Stimulated activated naive B cell treated with anti-CD40 and anti-IgM and Interleukin-4, amounts not matched to agents 10 μg/mL and 1 μg/mL and 100 μg/mL, for 72 hours (primary cell): Measurements from ENCODE around the gene CRISP3.

Experiments
- ATAC-seq, 2 donors: fragments of 150-1000 bp; cut with Tn5 transposase; replicated peaks; 2 replicates each; pipeline ENCODE4 v1.10.0; 2021; ENCODE audit warnings: moderate library complexity in 1 of 2
- DNase-seq: peaks from one replicate; pipeline ENCODE4 v3.0.0; 2021
- H3K27ac Mint-ChIP-seq: one replicate; pipeline ENCODE4 v1.8.0; 2022; ENCODE audit warnings: mild to moderate bottlenecking, mixed read lengths
- H3K27me3 Mint-ChIP-seq, 2 donors: one replicate each; pipeline ENCODE4 v1.8.0; 2022; ENCODE audit warnings: mixed read lengths in 2 of 2
- H3K36me3 Mint-ChIP-seq, 2 donors: one replicate each; pipeline ENCODE4 v1.8.0; 2022; ENCODE audit warnings: mixed read lengths in 2 of 2, mild to moderate bottlenecking in 1 of 2
- H3K4me1 Mint-ChIP-seq, 2 donors: one replicate each; pipeline ENCODE4 v1.8.0; 2022; ENCODE audit warnings: mixed read lengths in 2 of 2, mild to moderate bottlenecking in 1 of 2
- H3K4me3 Mint-ChIP-seq, 2 donors: one replicate each; pipeline ENCODE4 v1.8.0; 2022; ENCODE audit warnings: mild to moderate bottlenecking in 2 of 2, mixed read lengths in 2 of 2, moderate library complexity in 1 of 2
- H3K9me3 Mint-ChIP-seq, 2 donors: one replicate each; pipeline ENCODE4 v1.8.0; 2022; ENCODE audit warnings: mixed read lengths in 2 of 2, mild to moderate bottlenecking in 1 of 2

The CRISP3 gene, protein sequence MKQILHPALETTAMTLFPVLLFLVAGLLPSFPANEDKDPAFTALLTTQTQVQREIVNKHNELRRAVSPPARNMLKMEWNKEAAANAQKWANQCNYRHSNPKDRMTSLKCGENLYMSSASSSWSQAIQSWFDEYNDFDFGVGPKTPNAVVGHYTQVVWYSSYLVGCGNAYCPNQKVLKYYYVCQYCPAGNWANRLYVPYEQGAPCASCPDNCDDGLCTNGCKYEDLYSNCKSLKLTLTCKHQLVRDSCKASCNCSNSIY

GRCh38 chr6:49744259-49744658, at the start of gene CRISP3:
TSS of gene CRISP3 (minus strand) at chr6:49744388. CDS start at chr6:49744367, 21 bp downstream.
- no peaks in the 10 kb centered on the region for H3K27me3 Mint-ChIP-seq
- H3K4me3 Mint-ChIP-seq = no peak within 1 kb of the TSS
- H3K4me1 Mint-ChIP-seq = no peaks in the 10 kb centered on the region
- no peak within 1 kb of the TSS for H3K27ac Mint-ChIP-seq
- H3K36me3 Mint-ChIP-seq = no peaks in the 10 kb centered on the region
- no peak for ATAC-seq
- H3K9me3 Mint-ChIP-seq = no peaks in the 10 kb centered on the region
- DNase-seq = no peak

DNA sequence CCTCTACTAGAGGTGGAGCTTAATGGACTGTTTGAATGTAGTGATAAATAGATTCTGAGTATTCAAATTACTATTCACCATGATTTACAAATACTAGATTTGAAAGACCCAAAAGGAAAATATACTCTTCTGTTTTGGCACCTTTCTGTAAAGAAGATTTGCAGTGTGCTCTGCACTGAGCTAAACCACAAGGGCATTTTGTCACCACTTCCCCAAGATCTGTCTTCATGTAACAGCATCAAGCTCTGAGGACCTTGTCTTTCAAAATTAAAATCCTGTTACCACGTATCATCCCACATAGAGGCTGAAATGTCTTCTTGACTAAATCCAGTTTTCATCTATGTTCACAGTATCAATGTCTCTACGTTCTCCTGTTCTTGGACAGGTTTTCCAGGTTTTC, 46.2 kb upstream of the CRISP3 start:
- DNase-seq = no peak
- ATAC-seq = no peak

DNA sequence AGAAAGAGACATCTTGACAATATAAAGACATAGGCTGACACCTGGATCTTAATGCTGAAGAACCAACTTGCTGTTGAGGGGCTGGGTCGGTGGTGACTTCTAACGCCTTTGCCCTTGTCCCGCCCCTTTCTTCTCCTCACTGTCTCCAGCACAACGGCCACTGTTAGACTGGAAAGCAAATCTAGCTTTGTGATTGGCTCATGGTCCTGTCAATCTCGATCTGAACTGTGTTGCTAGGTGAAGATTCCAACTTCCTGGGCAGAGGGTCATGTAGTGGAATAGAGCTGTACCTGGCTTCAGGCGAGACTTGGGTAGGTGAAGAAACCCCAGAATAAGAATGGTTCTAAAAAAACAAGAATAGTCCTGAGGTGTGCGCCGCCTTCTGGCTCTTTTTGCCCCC, 43.0 kb upstream of the CRISP3 start, which contains the start of gene PGK2:
Gene PGK2, minus strand, starts transcription at position 110 of the 400 bp plus-strand sequence. Its CDS starts 98 bp downstream, at position 12.
- peaks cover 0 to 3% of the 10 kb centered on the region in 2 donors for H3K9me3 Mint-ChIP-seq
- H3K27ac Mint-ChIP-seq = no peak within 1 kb of the TSS
- DNase-seq (no peak), ATAC-seq (no peak)
- H3K36me3 Mint-ChIP-seq = no peaks in the 10 kb centered on the region
- H3K4me1 Mint-ChIP-seq = no peaks in the 10 kb centered on the region
- H3K4me3 Mint-ChIP-seq = no peak within 1 kb of the TSS
- H3K27me3 Mint-ChIP-seq = no peaks in the 10 kb centered on the region

More for the DNA sequence above, 46.2 kb upstream of the CRISP3 start:
- Mint-ChIP-seq H3K4me3 (no peak overlapping the region), H3K4me1 (no peaks in the 10 kb centered on the region), H3K27me3 (no peaks in the 10 kb centered on the region), H3K9me3 (peaks cover 0 to 5% of the 10 kb centered on the region in 2 donors), H3K27ac (no peak overlapping the region), H3K36me3 (no peaks in the 10 kb centered on the region)

DNA sequence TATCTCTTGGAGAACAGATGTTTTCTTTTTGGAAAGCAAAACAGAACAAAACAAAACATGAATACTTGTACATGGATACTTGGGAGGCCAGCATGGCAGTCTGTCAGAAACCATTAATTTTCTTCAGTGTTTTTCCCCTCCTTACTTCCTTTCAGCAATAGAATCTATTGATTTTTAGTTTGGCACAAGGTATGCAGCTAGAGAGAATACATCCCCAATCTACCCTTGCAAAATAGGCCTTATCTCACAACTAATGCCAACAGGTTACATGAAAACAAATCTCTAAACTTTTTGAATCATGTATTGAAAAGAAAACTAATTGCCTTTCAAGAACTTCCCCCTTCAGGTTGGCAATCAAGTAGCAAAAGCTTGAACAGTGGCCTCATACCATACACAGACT, 40.1 kb upstream of the CRISP3 start:
- ATAC-seq (no peak), DNase-seq (no peak)
- Mint-ChIP-seq H3K4me1 (no peaks in the 10 kb centered on the region), H3K9me3 (peaks cover 0 to 3% of the 10 kb centered on the region in 2 donors), H3K4me3 (no peak overlapping the region), H3K36me3 (no peaks in the 10 kb centered on the region), H3K27me3 (no peaks in the 10 kb centered on the region), H3K27ac (no peak overlapping the region)

DNA sequence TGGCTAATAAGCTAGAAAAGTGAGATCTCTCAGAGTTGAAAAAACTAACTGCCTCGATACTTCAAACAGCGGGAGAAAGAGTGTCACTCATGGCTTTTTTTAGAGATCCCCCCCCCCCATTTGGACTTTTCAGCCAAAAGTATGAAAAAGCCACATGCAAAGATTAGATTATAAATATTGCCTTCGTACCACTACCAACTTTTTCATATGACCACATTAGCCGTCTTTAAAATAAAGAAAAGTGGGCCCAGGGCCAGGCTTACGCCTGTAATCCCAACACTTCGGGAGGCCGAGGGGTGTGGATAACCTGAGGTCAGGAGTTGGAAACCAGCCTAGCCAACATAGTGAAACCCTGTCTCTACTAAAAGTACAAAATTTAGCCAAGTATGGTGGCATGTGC, 38.5 kb upstream of the CRISP3 start:
- H3K27ac Mint-ChIP-seq = no peak overlapping the region
- no peaks in the 10 kb centered on the region for H3K36me3 Mint-ChIP-seq
- DNase-seq (no peak), ATAC-seq (no peak)
- H3K4me1 Mint-ChIP-seq = no peaks in the 10 kb centered on the region
- H3K4me3 Mint-ChIP-seq = no peak overlapping the region
- no peaks in the 10 kb centered on the region for H3K27me3 Mint-ChIP-seq
- H3K9me3 Mint-ChIP-seq = peaks cover 0 to 3% of the 10 kb centered on the region in 2 donors

GRCh38 chr6:49782293-49782692, 38.1 kb upstream of the CRISP3 start:
- H3K27ac Mint-ChIP-seq = no peak overlapping the region
- peaks cover 0 to 2% of the 10 kb centered on the region in 2 donors for H3K9me3 Mint-ChIP-seq
- H3K27me3 Mint-ChIP-seq = no peaks in the 10 kb centered on the region
- no peaks in the 10 kb centered on the region for H3K4me1 Mint-ChIP-seq
- no peak for ATAC-seq
- no peaks in the 10 kb centered on the region for H3K36me3 Mint-ChIP-seq
- no peak overlapping the region for H3K4me3 Mint-ChIP-seq
- DNase-seq = no peak

- DNase-seq = no peak
- no peaks in the 10 kb centered on the region for H3K27me3 Mint-ChIP-seq
- H3K4me1 Mint-ChIP-seq = no peaks in the 10 kb centered on the region
- no peak overlapping the region for H3K27ac Mint-ChIP-seq
- ATAC-seq = no peak
- no peaks in the 10 kb centered on the region for H3K36me3 Mint-ChIP-seq
- H3K4me3 Mint-ChIP-seq = no peak overlapping the region
- H3K9me3 Mint-ChIP-seq = peaks cover 0 to 5% of the 10 kb centered on the region in 2 donors
Observed at GRCh38 chr6:49776444-49776843, 32.3 kb upstream of the CRISP3 start.

DNA sequence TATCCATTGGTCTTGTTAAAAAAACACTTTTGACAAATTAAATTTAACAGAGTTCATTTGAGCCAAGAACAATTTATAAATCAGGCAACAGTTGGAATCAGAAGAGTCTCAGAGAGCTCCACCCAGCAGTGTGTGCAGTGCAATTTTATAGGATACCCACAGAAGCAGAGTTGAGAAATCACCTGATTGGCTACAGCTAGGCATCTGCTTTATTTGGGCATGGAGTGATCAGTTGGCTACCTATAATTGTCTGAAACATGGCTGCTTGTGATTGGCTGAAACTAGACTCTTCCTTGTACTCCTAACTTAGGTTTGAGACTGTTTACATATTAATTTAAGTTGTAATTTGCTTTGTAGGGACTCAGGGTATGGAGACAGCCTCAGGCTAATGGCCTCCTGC, 30.9 kb upstream of the CRISP3 start:
- Mint-ChIP-seq H3K9me3 (peaks cover 0 to 5% of the 10 kb centered on the region in 2 donors), H3K36me3 (no peaks in the 10 kb centered on the region)
- no peak for ATAC-seq

DNA sequence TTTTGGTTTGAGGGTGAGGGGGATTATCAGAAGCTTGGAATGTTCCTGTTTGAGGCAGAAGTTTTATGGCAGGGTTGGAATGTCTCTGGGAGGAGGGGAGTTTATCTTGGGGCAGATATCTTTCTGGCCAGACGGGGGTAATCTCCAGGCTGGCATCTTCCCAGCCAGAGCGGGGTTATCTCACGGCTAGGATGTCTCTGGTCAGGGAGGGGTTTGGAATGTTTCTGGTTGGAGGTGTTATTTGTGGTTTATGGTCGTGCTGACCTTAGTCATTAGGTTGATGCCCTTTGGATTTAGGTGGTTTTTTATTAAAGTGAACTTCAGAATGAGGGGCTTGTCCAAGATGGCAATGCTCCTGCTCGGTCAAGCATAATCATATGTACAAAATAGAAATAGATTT, 28.1 kb upstream of the CRISP3 start:
- DNase-seq = no peak
- H3K9me3 Mint-ChIP-seq = peaks cover 0 to 5% of the 10 kb centered on the region in 2 donors
- H3K4me3 Mint-ChIP-seq = no peak overlapping the region
- H3K27me3 Mint-ChIP-seq = no peaks in the 10 kb centered on the region
- ATAC-seq = no peak
- no peaks in the 10 kb centered on the region for H3K4me1 Mint-ChIP-seq
- no peak overlapping the region for H3K27ac Mint-ChIP-seq
- no peaks in the 10 kb centered on the region for H3K36me3 Mint-ChIP-seq

More for the DNA sequence above, 30.9 kb upstream of the CRISP3 start:
- H3K4me1 Mint-ChIP-seq = no peaks in the 10 kb centered on the region
- no peaks in the 10 kb centered on the region for H3K27me3 Mint-ChIP-seq
- DNase-seq = no peak
- H3K27ac Mint-ChIP-seq = no peak overlapping the region
- no peak overlapping the region for H3K4me3 Mint-ChIP-seq

- Mint-ChIP-seq H3K27me3 (no peaks in the 10 kb centered on the region), H3K36me3 (no peaks in the 10 kb centered on the region), H3K9me3 (no peaks in the 10 kb centered on the region), H3K27ac (no peak overlapping the region), H3K4me1 (no peaks in the 10 kb centered on the region), H3K4me3 (no peak overlapping the region)
- ATAC-seq = no peak
- DNase-seq = no peak
Observed at GRCh38 chr6:49766762-49767161, 22.6 kb upstream of the CRISP3 start.

DNA sequence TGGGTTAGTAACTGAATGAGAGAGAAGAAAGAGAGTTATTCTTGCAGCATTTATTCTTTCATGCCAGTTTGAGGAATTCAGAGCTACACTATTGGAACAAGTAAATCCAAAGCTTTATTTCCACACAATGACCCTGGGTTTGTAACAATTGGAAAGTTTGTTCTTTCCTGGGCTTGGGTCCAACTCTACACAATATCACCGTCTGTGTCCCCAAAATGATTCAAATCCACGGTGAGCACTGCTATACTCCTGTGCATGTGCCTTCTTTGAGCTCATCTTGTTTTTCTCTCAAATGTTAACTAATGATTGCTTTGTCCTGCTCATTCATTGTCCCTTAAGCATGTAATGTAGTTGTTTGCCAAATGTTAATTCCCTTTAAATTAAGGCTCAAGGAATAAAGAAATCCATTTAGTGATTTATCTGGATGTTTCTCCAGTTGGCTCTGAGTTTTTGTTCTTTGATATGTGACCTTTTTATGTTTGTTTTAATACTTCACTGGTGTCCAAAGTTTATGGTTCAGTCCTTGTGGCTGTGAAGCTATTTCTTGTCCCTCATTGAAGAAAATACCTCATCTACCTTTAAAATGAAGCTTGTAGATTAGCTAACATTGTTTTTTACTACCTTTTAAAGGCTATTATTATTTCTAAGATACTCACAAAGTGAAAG, 20.5 kb upstream of the CRISP3 start:
- Mint-ChIP-seq H3K9me3 (no peaks in the 10 kb centered on the region), H3K36me3 (no peaks in the 10 kb centered on the region), H3K27me3 (no peaks in the 10 kb centered on the region), H3K4me1 (no peaks in the 10 kb centered on the region), H3K4me3 (no peak overlapping the region), H3K27ac (no peak overlapping the region)
- ATAC-seq = no peak
- no peak for DNase-seq

- Mint-ChIP-seq H3K27me3 (no peaks in the 10 kb centered on the region), H3K9me3 (no peaks in the 10 kb centered on the region), H3K27ac (no peak overlapping the region), H3K4me1 (no peaks in the 10 kb centered on the region), H3K36me3 (no peaks in the 10 kb centered on the region), H3K4me3 (no peak overlapping the region)
- no peak for ATAC-seq
- no peak for DNase-seq
Observed at GRCh38 chr6:49743429-49743828, 759 bp downstream of the CRISP3 start.

GRCh38 chr6:49739423-49739822, 4.8 kb downstream of the CRISP3 start:
- Mint-ChIP-seq H3K27ac (no peak overlapping the region), H3K4me1 (no peaks in the 10 kb centered on the region), H3K36me3 (no peaks in the 10 kb centered on the region), H3K9me3 (peaks cover 0 to 1% of the 10 kb centered on the region in 2 donors), H3K27me3 (no peaks in the 10 kb centered on the region), H3K4me3 (no peak overlapping the region)
- DNase-seq = no peak
- ATAC-seq = no peak

DNA sequence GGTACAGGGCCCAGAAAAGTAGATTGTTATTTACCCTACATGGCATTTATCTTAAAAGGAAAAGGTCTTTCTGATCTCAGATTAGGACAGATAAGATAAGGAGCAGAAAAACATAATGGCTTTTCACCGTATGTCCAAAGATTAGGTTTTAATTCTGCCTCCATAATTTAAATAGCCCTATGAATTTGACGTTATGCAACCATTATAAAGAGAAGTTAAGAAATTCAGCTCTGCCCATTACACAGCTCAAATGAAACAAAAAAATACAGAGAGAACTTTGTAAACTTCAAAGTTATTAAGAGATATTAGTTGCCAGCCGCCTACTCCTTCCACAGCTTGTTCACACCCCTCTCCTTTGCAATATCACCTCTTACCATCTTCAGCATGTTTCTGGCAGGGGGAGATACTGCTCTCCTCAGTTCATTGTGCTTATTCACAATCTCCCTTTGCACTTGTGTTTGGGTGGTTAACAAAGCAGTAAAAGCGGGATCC, 8.1 kb downstream of the CRISP3 start:
- H3K27me3 Mint-ChIP-seq = no peaks in the 10 kb centered on the region
- no peak overlapping the region for H3K4me3 Mint-ChIP-seq
- no peaks in the 10 kb centered on the region for H3K36me3 Mint-ChIP-seq
- ATAC-seq (no peak), DNase-seq (no peak)
- peaks cover 0 to 1% of the 10 kb centered on the region in 2 donors for H3K9me3 Mint-ChIP-seq
- no peak overlapping the region for H3K27ac Mint-ChIP-seq
- no peaks in the 10 kb centered on the region for H3K4me1 Mint-ChIP-seq

GRCh38 chr6:49733680-49734079, 10.5 kb downstream of the CRISP3 start:
- Mint-ChIP-seq H3K9me3 (peaks cover 4 to 5% of the 10 kb centered on the region in 2 donors), H3K27ac (no peak overlapping the region), H3K4me3 (no peak overlapping the region), H3K27me3 (no peaks in the 10 kb centered on the region), H3K36me3 (no peaks in the 10 kb centered on the region), H3K4me1 (no peaks in the 10 kb centered on the region)
- ATAC-seq = no peak
- no peak for DNase-seq
